ENCODE measurements around the gene LAG3.

LAG3 gene

DNA sequence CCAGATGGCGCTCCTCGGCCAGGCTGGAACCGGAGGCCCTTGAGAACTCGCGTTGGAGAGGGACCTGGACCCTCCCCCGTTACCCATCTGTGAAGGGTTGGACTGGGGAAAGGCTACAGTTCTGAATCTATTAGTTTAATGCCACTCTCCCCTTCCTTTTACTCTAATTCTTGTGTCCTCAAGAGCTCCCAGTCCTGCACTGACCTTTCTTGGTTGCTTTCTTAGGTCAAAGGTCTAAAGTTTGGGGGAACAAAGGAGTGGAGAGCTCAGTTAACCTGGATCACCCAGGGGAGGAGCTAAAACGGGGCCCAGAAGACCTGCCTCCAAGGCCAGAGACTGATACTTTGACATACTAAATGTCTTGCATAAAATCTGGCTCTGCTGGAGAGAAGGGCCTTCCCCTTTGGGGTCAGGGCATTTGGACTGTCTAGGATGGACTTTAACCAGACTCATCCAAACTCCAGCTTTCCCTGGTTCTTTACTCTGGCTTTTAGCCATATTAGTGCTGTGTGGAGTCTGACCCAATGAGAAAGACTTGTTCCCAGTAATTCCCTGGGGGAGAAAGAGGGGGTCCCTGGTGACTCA is 18.5 kb upstream of the LAG3 start:
- no peak for DNase-seq

- no peak for DNase-seq
Measured at GRCh38 chr12:6754411-6754810, 17.9 kb upstream of the LAG3 start.

DNA sequence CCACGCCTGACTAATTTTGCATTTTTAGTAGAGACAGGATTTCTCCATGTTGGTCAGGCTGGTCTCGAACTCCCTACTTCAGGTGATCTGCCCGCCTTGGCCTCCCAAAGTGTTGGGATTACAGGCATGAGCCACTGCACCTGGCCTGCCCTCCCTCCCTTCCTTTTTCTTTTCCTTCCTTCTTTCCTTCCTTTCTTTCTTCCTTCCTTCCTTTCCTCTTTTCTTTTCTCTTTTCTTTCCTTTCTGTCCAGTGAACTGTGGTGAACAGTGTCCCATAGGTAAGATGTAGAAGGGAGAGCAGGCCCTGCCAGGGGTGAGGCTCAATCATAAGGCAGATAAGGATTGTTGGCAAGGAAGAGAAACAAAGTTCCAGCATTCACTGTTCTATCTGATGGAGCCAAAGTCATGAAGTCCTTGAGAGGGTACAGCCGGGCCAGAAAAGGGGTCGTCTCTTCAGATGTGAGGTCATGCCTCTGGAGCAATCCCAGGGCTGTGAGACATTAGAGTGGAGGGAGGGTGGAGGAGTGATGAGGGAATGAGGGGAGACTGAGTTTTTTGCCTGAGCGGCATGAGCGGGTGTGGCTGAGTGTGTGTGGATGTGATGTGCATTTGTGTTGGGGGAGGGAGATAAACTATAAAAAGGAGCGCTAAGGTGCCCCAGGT is 15.2 kb upstream of the LAG3 start:
- no peak for DNase-seq

DNA sequence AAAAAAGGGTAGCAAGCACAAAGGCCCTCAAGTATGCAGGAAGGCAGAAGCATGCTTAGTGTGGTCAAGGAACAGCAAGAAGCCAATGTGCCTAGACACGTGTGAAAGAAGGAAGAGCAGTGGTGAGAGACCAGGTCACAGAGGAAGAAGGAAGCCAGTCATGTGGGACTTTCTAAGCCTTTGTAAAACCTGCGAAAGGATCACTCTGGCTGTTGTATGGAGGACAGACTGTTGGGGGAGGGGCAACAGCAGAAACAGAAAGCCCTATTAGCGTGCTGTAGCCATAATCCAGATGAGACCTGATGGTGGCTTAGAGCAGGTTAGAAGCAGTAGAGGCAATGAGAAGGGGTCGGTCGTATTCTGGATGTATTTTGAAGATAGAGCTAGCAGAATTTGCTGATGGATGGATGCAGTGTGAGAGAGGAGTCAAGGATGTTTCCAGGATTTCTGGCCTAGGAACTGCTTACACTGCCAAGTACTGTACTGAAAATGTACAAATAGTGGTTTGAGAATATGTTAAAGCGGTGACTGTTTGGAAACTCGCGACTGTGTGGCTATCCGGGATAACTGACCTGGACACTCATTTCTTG is 13.7 kb upstream of the LAG3 start:
- no peak for DNase-seq

DNA sequence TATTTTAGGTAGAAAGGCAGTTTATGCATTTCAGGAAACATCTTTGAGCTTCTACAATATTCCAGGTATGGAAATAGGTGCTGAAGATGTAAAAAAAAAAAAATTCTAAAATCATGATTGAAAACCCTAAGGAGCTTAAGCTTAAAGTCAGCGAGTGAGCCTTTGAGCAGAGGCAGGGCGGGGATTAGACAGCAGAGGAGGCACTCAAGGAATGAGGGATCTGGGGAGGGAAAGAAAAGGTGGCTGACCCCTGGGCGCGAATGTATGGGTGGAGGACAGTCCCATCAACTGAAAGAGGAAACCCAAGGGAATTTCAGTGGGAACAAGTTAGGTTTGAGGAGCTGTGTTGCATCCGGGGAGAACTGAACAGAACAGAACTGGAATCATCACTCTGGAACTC is 12.6 kb upstream of the LAG3 start:
- DNase-seq = no peak

- DNase-seq = no peak
Measured at GRCh38 chr12:6763380-6763779, 8.9 kb upstream of the LAG3 start.

DNA sequence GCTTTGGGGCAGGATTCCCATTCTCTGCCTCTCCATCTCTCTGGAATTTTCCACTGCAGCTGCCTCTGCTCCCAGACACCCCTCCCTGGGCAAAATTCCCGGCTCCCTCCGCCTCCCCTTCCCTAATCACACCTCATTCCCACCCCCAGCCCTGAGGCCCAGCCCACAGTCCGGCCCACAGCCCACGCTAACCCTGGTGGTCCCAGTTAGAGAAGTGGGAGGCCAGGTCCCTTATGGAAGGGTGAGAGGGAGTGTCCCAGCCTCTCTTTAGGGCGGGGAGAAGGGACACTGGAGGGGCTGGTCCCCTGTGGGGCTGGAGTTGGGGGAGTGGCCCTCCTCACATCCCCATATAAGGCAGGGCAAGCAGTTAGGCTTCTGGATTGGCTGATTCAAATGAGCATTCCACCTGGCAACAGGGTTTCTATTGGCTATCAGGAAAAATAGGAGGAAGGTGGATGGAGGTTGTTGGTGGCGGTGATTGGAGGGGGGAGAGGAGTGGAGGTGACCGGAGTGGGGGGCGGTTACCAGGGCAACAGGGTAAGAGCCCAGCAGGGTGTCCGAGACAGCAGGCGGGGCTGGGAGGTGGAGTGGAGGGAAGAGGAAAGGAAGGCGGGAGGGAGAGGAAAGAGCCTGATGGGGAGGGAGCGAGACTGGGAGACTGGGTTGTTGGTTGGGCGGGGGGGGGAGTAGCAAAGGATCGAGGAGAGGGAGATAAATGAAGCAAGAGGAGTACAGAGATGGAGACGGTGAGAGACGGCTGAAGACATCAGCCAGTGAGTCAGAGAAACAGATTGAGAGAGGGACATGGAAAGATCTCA is 8.1 kb upstream of the LAG3 start:
- peak; percentile 96 for DNase-seq

DNA sequence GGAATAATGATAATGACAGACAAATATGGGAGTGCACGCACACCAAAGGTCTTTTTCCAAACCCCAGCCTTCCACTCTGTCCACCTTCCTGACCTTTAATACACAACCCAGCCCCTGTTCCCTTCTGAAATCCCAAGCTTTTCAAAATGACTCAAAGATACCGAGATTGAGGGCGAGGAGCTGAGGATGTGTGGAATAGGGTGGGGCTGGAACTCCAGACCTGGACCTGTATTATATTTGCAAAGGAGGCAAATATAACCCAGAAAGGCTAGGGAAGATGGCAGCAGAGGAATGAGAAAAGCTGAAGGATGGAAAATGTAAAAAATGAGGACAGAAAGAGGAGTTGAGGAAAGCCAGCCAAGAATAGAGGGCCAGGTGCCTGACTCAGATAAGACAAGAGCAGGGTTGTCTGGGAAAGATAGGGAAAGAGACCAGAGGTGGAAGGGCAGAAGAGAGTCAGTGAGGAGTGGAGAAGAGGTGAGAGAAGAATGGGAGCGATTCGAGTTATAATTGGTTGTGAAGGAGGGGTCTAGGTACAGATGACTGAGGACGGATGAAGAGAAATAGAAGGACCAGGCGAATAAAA is 7.2 kb upstream of the LAG3 start:
- DNase-seq = no peak

GRCh38 chr12:6765634-6766581 is 6.4 kb upstream of the LAG3 start, which contains the start of gene PTMS:
TSS of gene PTMS (plus strand) at chr12:6766363. CDS start at chr12:6766706, 343 bp downstream.
- peak; percentile 54 for DNase-seq

DNA sequence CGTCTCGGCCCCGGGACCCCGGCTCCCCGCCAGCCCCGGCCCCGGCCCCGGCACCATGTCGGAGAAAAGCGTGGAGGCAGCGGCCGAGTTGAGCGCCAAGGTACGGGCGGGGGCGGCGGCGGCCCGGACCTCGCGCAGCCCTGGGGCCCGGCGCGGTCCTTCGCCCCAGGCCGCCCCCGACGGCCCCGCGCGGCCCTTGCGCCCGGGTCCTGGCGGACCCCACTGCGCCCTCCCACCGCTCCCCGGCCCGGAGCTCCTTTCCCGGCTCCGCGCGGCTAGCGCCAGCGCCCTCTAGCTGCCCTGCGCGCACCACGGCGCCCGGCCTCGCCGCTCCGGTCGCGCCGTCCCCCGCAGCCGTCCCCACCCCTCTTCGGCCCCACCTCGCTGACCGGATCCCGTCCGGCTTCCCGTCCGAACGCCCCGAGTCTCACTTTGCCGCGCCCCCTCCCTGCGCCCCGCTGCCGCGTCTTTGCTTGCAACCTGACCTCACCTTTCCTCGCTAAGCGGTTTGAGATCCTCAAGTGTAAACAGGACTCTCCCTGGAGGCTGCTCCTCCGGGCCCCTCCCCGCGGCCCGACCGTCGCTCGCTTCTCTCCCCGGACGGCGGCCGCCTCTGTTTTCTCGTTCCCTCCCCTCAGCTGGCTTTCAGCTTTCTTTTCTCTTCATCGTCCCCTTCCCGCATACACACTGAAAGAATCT is 5.5 kb upstream of the LAG3 start:
- DNase-seq = peak; percentile 47

DNA sequence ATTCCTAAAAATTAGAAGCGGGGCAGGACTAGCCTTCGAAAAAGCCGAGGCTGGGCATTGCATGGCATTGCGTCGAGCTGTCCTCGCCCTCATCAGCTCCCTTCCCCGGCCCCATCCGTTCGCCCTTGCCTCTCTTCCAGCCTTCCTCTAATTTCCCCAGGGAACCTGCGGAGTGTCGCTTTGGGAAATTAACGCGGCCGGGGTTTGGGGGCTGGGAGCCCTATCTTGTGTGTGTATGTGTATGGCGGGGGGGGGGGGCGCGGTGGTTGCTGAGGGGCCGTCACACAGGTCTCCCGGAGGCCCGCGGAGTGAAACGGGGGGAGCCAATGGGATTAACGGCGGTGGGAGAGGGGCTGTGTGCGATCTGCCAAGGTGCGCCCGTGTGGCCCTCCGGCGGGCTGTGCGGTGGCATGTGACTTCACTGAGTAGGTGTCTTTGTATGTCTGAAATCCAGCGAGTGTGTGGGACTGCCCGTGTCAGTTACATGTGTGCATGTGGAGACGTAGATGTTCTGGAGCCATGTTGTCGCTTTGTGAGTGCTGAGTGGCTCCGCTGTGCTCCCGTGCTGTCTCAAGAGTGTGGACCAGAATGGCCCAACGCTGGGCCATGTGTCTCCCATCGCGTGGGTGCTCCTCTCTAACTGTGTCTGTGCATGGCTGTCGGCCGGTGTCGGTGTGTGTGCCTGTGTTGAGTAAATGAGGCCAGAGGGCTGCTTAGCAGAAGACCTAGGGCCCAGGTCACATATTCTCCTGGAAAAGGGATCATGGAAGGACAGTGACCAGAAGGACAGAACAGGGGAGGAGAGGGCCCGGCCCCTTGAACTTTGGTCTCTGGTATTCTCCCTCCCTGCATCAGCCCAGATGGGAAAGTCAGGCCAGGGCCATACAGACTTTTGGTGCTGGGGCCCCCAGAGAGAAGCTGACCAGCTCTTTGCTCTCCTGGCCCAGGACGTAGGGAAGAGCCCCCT is 4.7 kb upstream of the LAG3 start:
- DNase-seq = no peak

- DNase-seq = no peak
Measured at GRCh38 chr12:6768437-6768914, 3.8 kb upstream of the LAG3 start.

- no peak for DNase-seq
Measured at GRCh38 chr12:6768990-6769389, 3.3 kb upstream of the LAG3 start.

DNA sequence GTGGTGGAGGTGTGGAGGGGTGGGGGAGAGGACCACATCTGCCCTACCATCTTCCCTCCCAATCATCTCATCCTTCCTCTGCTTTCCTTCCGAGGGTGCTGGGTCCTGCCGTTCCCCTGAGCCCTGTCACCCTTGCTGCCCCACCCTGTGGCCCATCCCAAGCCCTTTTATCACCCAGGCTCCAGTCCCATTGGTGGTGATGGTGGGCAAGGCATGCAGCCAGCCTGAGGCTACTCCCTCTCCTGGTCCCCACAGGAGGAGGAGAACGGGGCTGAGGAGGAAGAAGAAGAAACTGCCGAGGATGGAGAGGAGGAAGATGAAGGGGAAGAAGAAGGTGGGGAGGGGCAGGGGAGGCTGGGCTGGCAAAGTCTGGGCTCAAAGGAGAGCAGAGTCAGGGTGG is 2.7 kb upstream of the LAG3 start:
- DNase-seq = no peak

DNA sequence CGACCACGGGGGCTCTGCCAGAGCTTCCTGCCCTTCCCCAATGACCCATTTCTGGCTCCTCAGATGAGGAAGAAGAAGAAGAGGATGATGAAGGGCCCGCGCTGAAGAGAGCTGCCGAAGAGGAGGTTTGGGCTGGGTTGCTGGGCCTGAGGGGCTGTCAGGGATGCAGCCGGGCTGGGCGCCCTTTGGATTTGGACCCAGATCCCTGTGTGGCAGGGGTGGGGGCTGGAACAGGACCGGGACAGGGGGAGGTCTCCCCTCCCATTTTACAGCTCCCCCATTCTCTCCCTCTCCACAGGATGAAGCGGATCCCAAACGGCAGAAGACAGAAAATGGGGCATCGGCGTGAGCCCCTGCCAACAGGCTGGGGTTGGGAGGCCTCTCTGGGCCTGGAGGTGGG is 2.2 kb upstream of the LAG3 start:
- DNase-seq = no peak

GRCh38 chr12:6770600-6770999 is 1.7 kb upstream of the LAG3 start:
- DNase-seq = no peak

GRCh38 chr12:6771091-6771495 is 1.2 kb upstream of the LAG3 start:
- no peak for DNase-seq

- DNase-seq = no peak
Measured at GRCh38 chr12:6771509-6772330, 600 bp upstream of the LAG3 start.

Data from NCI-H1048 (cell line).